A172 (cell line): ENCODE data around the gene MPC1. TPM values are rescaled to one million over a fixed set of nuclear protein-coding genes. Genes with fewer than 3 reads are reported as not detected.

Experiments
- DNase-seq: peaks from one replicate; pipeline ENCODE4 v3.0.0-alpha.2; 2015; ENCODE audit warnings: low spot score
- total RNA-seq: library from RNA; depleted of rRNA; stranded (reverse); fragments of >200 nt; shearing (Covaris generic); gene quantifications from 2 replicates; pipeline ENCODE4 v1.2.3, GENCODE V29; 2014; rRNA removed

The MPC1 gene
- total RNA-seq, 1 experiment from 2014 or later: 33.9 TPM

DNA sequence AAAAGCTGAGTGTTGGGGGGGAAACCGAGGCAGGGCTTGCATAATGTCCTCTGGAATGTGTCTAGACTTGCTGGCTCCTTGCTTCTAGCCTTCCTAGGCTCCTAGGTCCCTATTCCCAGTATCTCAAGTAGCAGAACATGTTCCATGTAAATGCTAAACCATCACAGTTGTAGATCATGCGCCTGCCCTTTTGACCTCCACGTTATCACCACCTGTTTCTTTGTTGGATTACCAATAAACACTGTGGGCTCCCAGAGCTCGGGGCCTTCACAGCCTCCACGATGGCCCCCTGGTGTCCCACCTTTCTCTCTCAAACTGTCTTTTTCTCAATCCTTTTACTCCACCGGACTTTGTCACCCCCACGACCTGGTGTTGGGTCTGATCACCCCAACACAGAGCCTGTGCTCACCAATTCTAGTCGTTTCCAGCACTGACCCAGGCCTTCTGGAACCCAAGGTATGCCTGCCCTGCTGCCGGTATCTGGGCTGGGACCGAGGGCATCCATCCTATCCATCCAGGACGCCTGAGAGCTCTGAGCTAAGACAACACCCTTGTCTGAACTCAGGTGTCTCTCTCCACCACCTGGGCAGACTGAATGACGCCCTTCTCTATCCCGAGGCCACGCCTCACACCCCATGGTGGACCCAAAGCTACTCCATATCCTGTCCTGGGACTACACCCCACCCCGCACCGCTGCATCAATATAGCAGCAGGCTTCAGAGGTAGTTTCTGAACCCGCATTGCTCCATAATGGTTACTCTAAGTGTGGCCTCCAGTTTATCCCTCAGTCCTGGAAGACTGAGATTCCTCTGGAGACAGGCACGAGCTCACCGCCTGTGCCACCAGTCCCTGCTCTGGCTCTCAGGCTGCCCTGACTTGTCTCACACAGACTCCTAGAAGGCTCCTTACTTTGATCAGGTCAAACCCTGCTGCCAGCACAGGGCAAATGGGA lies 65.2 kb downstream of the MPC1 start:
- DNase-seq: no peak

DNA sequence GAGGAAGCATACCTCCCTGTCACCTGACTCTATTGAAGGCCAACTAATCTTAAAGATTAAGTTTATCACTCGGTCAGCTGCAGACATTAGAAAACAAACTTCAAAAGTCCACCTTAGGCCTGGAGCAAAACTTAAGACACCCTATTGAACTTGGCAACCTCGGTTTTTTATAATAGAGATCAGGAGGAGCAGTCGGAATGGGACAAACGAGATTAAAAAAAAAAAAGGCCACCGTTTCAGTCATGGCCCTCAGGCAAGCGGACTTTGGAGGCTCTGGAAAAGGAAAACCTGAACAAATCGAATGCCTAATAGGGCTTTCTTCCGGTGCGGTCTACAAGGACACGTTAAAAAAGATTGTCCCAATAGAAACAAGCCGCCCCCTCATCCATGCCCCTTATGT lies 67.3 kb downstream of the MPC1 start:
- DNase-seq: no peak

Other genes starting within 250 kb of the MPC1 start
- not detected in 2 replicates for gene TBXT, start 215.1 kb downstream of the MPC1 start, total RNA-seq
- gene PRR18, start 74.5 kb downstream of the MPC1 start, total RNA-seq: 0.14 and 0.24 TPM in 2 replicates
- 41.8 and 60.3 TPM in 2 replicates for gene SFT2D1, start 40.4 kb downstream of the MPC1 start, total RNA-seq
- gene RAMACL, start 203.7 kb upstream of the MPC1 start, total RNA-seq: 0.19 and 1.2 TPM in 2 replicates
- gene RPS6KA2, start 244.3 kb upstream of the MPC1 start, total RNA-seq: 29.0 and 32.6 TPM in 2 replicates